OCI-LY7 (cell line): ENCODE results near the gene CPSF7. TPM values are rescaled to one million over a fixed set of nuclear protein-coding genes. Genes with fewer than 3 reads are reported as not detected.

ENCODE experiments used
- BruUV-seq: library from RNA; stranded (reverse); fragments of 400-500 nt; replicated peaks from 2 replicates; lab custom pipeline; 2021; lab: Mats Ljungman, UMichigan
- CTCF ChIA-PET: fragments of 300-600 bp; sonication (Branson Sonifier 250); formaldehyde crosslinking; loops from one replicate; lab custom pipeline; 2022; ENCODE audit warnings: antibody characterized with exemption; ENCODE audit not compliant: unreplicated experiment; lab: Charles Lee
- POLR2A ChIA-PET: fragments of 300-600 bp; sonication (Branson Sonifier 250); formaldehyde crosslinking; loops from one replicate; lab custom pipeline; 2022; ENCODE audit warnings: antibody characterized with exemption; lab: Charles Lee
- DNase-seq: peaks from one replicate; pipeline ENCODE4 v3.0.0-alpha.2; 2015; ENCODE audit warnings: low spot score
- H2AFZ ChIP-seq: fragments of 200-600 bp; sonication (generic), shearing (Covaris generic); 2 replicates; pipeline ENCODE4 v1.6.1; 2014; ENCODE audit warnings: mild to moderate bottlenecking, antibody characterized with exemption, low read length, moderate library complexity
- H3K27ac ChIP-seq: fragments of 200-600 bp; sonication (generic); 2 replicates; pipeline ENCODE4 v1.5.1; 2014; ENCODE audit warnings: mixed run types, low read depth, mild to moderate bottlenecking, moderate library complexity, low read length, inconsistent platforms; ENCODE audit not compliant: poor library complexity, severe bottlenecking
- H3K36me3 ChIP-seq: fragments of 200-600 bp; sonication (generic); 2 replicates; pipeline ENCODE4 v1.6.1; 2014; ENCODE audit warnings: mild to moderate bottlenecking, antibody characterized with exemption, low read length, moderate library complexity, mixed read lengths; ENCODE audit not compliant: insufficient read depth
- H3K4me1 ChIP-seq: fragments of 200-600 bp; sonication (generic); 2 replicates; pipeline ENCODE4 v1.5.1; 2014; ENCODE audit warnings: mild to moderate bottlenecking, low read length; ENCODE audit not compliant: insufficient read depth, poor library complexity, severe bottlenecking
- H3K4me2 ChIP-seq: fragments of 200-600 bp; sonication (generic); 2 replicates; pipeline ENCODE4 v1.6.1; 2014; ENCODE audit warnings: mild to moderate bottlenecking, low read length
- H3K4me3 ChIP-seq: fragments of 200-600 bp; sonication (generic); 2 replicates; pipeline ENCODE4 v1.5.1; 2014; ENCODE audit warnings: mild to moderate bottlenecking, low read depth, low read length; ENCODE audit not compliant: poor library complexity, severe bottlenecking
- H3K79me2 ChIP-seq: fragments of 200-600 bp; sonication (generic); 2 replicates; pipeline ENCODE4 v1.6.1; 2016; ENCODE audit warnings: low read depth, mild to moderate bottlenecking, low read length, moderate library complexity, mixed read lengths; ENCODE audit not compliant: insufficient read depth
- H3K9me2 ChIP-seq: fragments of 200-600 bp; sonication (generic); 2 replicates; pipeline ENCODE4 v1.6.1; 2016; ENCODE audit warnings: mild to moderate bottlenecking, low read length, mixed read lengths; ENCODE audit not compliant: insufficient read depth
- H3K9me3 ChIP-seq: fragments of 200-600 bp; sonication (generic); 2 replicates; pipeline ENCODE4 v1.6.1; 2014; ENCODE audit warnings: mild to moderate bottlenecking, mixed run types, low read length, mixed read lengths
- H4K20me1 ChIP-seq: fragments of 200-600 bp; sonication (generic); 2 replicates; pipeline ENCODE4 v1.6.1; 2014; ENCODE audit warnings: mild to moderate bottlenecking, antibody characterized with exemption, low read length, moderate library complexity, mixed read lengths; ENCODE audit not compliant: insufficient read depth
- CTCF ChIP-seq: fragments of 200-600 bp; sonication (generic); conservative IDR thresholded peaks from 2 replicates; pipeline ENCODE4 v1.5.1; 2014; ENCODE audit warnings: mild to moderate bottlenecking, antibody characterized with exemption, low read length, moderate library complexity, mixed read lengths
- EZH2phosphoT487 ChIP-seq: fragments of 200-600 bp; sonication (generic); IDR thresholded peaks from 2 replicates; pipeline ENCODE4 v1.6.1; 2018; ENCODE audit warnings: low read depth, borderline replicate concordance, mild to moderate bottlenecking, mixed run types, antibody characterized with exemption, low read length, moderate library complexity, mixed read lengths
- intact Hi-C: fragments of 100-400 bp; cut with micrococcal nuclease; formaldehyde crosslinking; loops from one replicate; pipeline ENCODE4 v1.10.0; 2022; ENCODE audit not compliant: unreplicated experiment
- total RNA-seq, 2 experiments: library from RNA; depleted of rRNA in 1 of 2; stranded (reverse); fragments of >200 nt in 1 of 2; shearing (Covaris generic) in 1 of 2; gene quantifications; 2 replicates each; pipeline ENCODE4 v1.2.3, GENCODE V29; 2014 to 2022

The CPSF7 gene
- total RNA-seq, 2 experiments from 2014 or later, result 69.4 to 128 TPM

- Histone ChIP-seq H3K79me2 (peaks cover 7% of the 10 kb centered on the region; the same call in 1 of the 2 replicates), H3K4me2 (no peak overlapping the region), H3K4me1 (peaks cover 3% of the 10 kb centered on the region), H2AFZ (no peak overlapping the region), H3K36me3 (peaks cover 91% of the 10 kb centered on the region), H4K20me1 (no peaks in the 10 kb centered on the region; the same call in 1 of the 2 replicates), H3K9me3 (no peaks in the 10 kb centered on the region), H3K27ac (no peak overlapping the region), H3K4me3 (no peak overlapping the region), H3K9me2 (no peaks in the 10 kb centered on the region)
- POLR2A ChIA-PET, result interaction anchor here (1.2 kb wide), 1 partner anchor 13 kb away, joined by 3 read pairs; no protein-coding TSS in a partner anchor
- DNase-seq, result no peak
- CTCF ChIA-PET, result interaction anchor here (1.3 kb wide), 1 partner anchor 13 kb away, joined by 4 read pairs; no protein-coding TSS in a partner anchor
- no TSS peak for BruUV-seq
- intact Hi-C loops, result no loop called here
- TF ChIP-seq CTCF (no peak), EZH2phosphoT487 (no peak)
Measured at GRCh38 chr11:61447601-61448551, 18.1 kb upstream of the CPSF7 start.

- TF ChIP-seq CTCF, result peak; percentile 89
- no peak for TF ChIP-seq EZH2phosphoT487
- H3K9me2 ChIP-seq, result no peaks in the 10 kb centered on the region
- H4K20me1 ChIP-seq, result no peaks in the 10 kb centered on the region; the same call in 1 of the 2 replicates
- CTCF ChIA-PET, result interaction anchor here (0.5 to 1.3 kb wide), 3 partner anchors 29 to 326 kb away, joined by 3 to 4 read pairs (median 3); no protein-coding TSS in a partner anchor
- H3K79me2 ChIP-seq, result peaks cover 20% of the 10 kb centered on the region; the same call in 1 of the 2 replicates
- peak; percentile 79 for DNase-seq
- BruUV-seq, result no TSS peak
- H3K9me3 ChIP-seq, result no peaks in the 10 kb centered on the region
- intact Hi-C loops, result loop anchor here (1.0 kb wide), 1 partner anchor 71 kb away; no protein-coding TSS in a partner anchor
- no peak overlapping the region for H3K27ac ChIP-seq
- peaks cover 3% of the 10 kb centered on the region for H3K4me1 ChIP-seq
- POLR2A ChIA-PET, result no interaction called here
- H3K36me3 ChIP-seq, result peaks cover 96% of the 10 kb centered on the region
- no peak overlapping the region for H2AFZ ChIP-seq
- H3K4me3 ChIP-seq, result no peak overlapping the region
- H3K4me2 ChIP-seq, result no peak overlapping the region
Measured at GRCh38 chr11:61446211-61446651, 16.5 kb upstream of the CPSF7 start.
